A172 (cell line): ENCODE measurements around the gene CERCAM. TPM values are rescaled to one million over a fixed set of nuclear protein-coding genes. Genes with fewer than 3 reads are reported as not detected.
"Not testable (repeated sequence)": the region's sequence is repeated elsewhere in the genome, so short reads cannot be mapped to it uniquely, and the experiment has no call there.

Experiments used
- DNase-seq: peaks from one replicate; pipeline ENCODE4 v3.0.0-alpha.2; 2015; ENCODE audit warnings: low spot score
- total RNA-seq: library from RNA; depleted of rRNA; stranded (reverse); fragments of >200 nt; shearing (Covaris generic); gene quantifications from 2 replicates; pipeline ENCODE4 v1.2.3, GENCODE V29; 2014

Gene CERCAM
- total RNA-seq, 1 experiment from 2014 or later, result 64.0 TPM

GRCh38 chr9:128392302-128393144, 28.1 kb upstream of the CERCAM start:
- DNase-seq, result no peak

GRCh38 chr9:128393145-128393775, 27.4 kb upstream of the CERCAM start:
- DNase-seq, result no peak

- no peak for DNase-seq
These were observed 26.7 kb upstream of the CERCAM start for GRCh38 chr9:128393970-128394369.

DNA sequence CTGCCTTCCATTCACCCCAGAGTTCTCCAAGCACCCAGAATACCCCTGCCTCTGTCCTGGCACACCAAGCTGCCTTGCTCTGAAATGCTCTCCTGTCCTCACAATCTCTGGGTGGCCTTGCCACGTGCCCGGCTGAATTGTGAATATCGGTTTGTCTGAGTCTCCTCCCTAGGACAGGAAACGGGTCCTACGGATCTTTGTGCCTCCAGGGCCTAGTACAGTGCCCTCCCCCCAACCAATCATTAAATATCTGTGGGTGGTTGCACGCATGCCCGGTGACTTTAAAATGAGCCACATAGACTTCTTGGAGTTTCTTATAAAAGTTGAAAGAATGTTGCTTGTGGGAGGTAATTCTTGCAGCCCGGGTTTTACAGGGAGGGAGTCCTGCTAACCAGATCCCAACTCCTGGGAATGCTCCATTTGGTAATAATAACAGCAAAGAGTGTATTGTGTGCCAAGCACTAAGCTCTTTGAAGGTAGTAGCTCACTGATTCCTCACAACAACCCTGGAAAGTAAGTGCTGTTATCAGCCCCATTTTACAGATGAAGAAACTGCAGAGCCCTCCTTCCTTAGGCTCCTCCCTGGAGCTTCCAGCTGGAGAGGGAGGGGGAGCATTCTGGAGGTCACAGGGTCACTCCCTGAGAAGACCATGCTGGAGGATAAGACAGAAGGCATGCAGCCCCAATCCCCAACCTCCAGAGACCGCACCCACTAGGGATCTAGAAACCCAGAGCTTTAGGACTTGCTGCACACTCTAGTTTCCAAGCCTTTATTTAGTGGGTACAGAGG, 26.1 kb upstream of the CERCAM start:
- DNase-seq, result no peak

DNA sequence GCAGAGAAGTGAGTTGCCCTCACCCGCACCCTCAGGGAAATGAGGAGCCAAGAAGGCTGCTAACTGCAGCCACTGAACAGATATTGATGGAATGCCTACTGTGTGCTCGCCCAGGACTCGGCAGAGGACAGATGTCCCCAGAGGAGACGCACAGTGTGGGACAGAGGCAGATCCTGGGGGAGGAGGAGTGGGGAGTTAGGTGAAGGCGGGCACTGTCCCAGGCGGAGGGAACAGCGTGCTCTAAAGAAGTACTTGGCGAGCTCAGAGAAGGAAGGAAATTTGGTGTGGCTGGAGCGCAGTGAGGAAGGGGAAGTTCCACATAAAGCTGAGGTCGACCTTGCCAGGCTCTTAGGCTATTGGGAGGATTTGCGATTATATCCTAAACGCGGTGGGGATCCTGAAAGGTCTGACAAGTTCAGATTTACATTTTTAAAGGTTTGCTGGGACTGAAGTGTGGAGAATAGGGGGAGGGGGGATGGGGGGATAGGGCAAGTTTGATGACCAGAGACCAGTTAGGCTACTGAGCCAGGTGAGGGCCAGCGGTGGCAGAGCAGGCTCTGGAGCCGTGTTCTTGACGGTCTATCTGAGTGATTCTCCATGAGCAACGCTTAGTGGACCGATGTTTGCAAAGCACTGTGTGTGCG, 23.6 kb upstream of the CERCAM start:
- DNase-seq, result no peak

- DNase-seq, result no peak
These were observed 22.8 kb upstream of the CERCAM start for GRCh38 chr9:128397831-128398230.

DNA sequence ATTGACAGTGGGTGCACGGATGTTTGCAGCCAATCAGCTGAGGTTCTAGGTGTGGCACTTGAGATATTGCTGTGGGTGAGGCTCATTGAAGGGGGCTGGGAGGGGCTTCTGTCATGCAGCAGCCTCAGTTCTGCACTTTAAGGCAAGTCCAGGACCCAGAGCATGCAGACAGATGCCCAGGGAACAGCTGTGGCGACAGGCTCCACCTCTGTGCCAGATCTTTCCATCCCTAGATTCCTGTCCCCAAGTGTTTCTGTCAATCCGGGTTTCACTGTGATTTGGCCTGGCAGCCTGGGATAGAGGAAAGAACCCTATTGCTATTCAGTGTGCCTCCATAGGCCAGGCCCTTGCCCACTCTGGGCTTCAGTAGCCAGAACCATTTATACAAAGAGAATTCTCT, 20.8 kb upstream of the CERCAM start:
- no peak for DNase-seq

DNA sequence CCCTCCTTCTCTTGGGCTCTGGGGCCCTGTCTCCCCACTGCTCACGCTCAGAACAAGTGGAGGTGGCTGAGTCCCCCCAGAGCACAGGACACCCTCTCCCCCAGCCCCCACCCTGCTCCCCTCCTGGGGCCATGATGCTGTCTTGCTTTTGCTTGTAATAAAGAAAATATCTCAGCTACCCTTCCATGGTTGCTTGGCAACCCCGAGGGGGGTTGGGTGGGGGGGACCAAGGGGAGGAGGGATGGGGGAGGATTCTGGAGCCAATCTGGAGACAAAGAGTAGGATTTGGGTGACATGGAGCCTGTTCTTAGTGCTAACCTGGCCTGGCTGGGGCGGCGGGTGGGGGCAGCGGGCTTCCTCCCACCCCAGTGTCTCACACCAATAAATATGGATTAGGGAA, 16.1 kb upstream of the CERCAM start:
- no peak for DNase-seq

DNA sequence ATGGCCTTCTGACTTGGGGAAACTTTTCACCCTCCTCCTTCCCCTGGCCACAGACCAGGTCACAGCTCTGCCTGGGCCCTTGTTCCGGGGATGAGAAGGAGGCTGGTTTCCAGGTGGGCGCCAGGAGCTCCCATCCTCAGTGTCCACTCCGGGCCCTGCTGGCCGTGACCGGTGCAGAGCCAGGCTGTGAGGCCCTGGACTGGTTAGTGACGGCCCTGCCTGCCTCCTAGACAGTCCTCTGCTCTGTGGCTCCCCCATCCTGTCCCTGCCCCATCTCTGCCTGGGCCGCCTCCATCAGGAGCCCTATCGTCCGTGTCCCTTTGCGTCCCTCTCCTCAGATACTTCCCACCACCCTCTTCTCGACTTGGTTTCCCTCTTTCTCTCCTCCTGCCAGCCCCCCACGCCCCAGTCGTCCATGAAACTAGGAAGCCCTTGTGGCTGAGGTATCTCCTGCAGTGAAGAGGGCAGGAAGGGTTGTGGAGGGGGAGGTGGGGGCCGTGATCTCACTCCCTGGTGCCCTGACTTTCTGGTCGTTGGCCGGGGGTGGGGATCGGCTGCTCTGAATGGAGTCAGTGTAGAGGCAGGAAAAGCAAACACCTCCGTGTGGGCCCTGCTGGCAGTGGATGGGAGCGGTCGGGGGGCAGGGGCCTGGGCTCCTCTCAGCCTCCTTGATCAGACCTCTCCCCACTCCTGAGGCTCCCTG, 15.4 kb upstream of the CERCAM start:
- no peak for DNase-seq

DNA sequence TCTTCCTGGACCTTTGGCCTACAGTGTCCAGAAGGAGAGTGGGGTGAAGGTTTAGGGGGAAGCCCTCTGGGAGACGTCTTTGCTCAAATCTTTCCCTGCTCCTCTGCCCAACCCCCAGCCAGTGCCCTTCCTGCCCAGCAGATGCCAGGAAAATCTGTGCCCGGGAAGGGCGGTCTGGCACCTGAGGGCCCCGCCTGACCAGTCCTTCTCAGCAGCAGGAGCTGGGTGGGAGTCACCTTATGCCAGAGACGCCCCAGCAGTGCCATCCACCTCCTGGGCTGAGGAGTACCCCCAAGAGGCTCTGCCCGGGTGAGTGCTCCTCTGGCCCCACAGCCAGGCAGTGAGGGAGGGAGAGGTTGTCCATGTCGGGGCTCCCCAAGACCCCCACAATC, 14.9 kb upstream of the CERCAM start:
- no peak for DNase-seq

GRCh38 chr9:128406848-128407391, 13.7 kb upstream of the CERCAM start:
- DNase-seq, result no peak

GRCh38 chr9:128408963-128409431, 11.7 kb upstream of the CERCAM start:
- DNase-seq, result no peak

GRCh38 chr9:128409450-128409849, 11.2 kb upstream of the CERCAM start:
- DNase-seq, result no peak

DNA sequence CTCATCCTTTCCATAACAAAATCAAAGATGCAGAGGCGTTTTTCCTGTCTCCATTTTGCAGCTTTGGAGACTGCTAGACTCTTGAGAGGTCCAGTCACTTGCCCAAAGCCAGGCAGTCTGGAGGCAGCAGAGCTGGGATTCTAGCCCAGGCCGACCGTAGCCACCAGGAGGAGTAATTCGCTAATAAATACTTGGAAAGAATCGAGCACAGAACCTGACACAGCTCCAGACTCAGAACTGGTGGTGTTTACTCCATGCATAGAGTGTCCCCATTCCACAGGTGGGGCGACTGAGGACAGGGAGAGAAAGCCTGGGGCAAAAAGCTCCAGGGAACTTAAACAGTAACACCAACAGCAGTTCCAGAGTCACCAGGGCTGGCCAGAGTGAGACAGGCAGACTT, 10.7 kb upstream of the CERCAM start:
- peak; percentile 42 for DNase-seq

DNA sequence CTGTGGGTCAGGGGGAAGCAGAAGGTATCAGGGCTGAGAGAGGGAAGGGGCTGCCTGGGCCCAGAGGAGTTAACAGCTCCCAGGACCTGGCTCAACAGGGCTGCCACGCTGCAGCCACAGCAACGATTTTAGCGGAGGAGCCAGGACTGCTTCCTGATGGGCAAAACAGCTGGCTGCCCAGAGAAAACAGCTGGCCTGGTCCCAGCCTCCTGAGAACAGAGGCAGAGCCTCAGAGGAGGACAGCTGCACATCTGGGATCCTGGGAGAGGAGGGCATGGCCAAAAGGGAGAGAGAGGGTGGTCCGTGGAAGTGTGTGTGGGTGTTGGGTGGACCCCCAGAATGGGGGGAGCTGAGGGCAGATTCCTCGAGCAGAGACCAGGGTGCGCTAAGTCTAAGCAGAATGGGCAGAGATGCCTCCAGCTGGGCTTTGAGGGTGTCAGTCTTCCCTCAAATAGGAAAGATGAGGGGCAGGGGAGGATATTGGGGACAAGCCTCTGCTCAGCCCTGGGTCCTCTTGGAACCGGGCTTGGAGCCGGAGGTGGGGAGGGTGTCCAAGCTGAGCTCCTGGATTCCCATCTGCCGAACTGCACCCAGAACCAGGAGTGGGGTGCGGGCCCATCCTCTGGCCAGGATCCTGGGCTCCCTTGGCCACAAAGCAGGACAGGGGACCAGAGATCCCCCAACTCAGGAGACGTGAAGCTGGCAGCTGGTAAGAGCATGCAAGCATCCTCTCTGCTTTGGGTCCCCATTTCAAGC, 9.1 kb upstream of the CERCAM start:
- no peak for DNase-seq

- no peak for DNase-seq
These were observed 8.4 kb upstream of the CERCAM start for GRCh38 chr9:128412120-128412790.

DNA sequence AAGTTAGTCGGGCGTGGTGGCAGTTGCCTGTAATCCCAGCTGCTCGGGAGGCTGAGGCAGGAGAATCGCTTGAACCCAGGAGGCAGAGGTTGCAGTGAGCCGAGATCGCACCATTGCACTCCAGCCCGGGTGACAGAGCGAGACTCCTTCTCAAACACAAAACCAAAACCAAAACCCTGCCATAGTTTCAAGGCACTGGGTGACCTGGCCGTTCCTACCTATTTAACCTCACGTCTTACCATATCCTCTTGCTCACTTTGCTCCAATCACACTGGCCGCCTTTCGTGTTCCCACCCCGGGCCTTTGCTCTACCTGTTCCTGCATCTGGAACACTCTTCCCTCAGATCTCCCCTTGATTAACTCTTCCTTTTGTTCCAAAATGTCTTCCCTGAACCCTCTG, 6.9 kb upstream of the CERCAM start:
- not testable (repeated sequence) for DNase-seq

DNA sequence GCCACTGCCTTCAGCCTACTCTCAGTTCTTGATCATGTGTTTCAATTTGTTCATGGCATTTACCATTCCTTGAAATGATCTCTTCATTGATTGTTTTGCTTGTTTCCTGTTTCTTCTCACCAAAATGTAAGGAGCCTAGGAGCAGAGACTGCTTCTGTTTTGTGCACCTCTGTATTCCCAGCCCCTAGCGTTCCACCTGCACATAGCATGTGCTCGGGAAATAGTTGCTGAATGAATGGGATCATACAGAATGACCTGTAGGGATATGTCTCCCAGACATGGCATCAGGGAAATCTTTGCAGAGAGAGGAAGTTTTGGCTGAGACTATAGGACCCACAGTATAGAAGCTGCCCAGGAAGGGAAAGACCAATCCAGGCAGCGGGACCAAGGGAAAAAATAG, 6.2 kb upstream of the CERCAM start:
- DNase-seq, result no peak

DNA sequence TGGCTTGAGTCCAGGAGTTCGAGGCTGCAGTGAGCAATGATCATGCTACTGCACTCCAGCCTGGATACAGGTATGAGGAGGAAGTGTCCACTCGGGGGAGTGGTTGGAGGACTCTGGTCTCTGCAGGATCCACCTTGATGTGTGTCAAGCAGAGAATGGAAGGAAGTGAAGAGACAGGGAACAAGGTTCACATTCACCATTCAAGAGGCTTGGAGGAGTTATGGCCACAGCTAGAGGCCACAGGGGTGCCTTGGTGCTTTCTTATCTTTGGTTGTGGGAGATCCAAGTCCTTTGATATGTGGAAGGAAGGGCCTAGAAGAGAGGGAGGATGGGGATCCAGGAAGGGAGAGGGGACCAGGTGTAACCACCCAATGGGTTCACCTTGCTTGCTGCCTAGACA, 5.4 kb upstream of the CERCAM start:
- DNase-seq, result no peak

DNA sequence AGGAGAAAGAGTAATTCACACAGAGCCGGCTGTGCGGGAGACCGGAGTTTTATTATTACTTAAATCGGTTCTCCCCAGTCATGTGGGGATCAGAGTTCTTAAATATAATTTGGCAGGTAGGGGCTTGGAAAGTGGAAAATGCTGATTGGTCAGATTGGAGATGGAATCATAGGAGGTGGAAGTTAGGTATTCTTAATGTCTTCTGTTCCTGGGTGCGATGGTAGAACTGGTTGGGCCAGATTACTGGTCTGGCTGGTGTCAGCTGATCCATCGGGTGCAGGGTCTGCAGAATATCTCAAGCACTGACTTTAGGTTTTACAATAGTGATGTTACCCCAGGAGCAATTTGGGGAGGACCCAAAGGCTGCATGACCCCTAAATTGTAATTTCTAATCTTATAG, 4.6 kb upstream of the CERCAM start:
- no peak for DNase-seq
